DMS 273 (cell line): ENCODE measurements around the gene SYT3.
A peak's percentile ranks its signal among the peaks of the same experiment; 100 is the strongest.

Experiments used
- DNase-seq: peaks from one replicate; lab custom pipeline; 2025; ENCODE audit not compliant: unreplicated experiment; lab: John Stamatoyannopoulos, UW

SYT3 gene, protein sequence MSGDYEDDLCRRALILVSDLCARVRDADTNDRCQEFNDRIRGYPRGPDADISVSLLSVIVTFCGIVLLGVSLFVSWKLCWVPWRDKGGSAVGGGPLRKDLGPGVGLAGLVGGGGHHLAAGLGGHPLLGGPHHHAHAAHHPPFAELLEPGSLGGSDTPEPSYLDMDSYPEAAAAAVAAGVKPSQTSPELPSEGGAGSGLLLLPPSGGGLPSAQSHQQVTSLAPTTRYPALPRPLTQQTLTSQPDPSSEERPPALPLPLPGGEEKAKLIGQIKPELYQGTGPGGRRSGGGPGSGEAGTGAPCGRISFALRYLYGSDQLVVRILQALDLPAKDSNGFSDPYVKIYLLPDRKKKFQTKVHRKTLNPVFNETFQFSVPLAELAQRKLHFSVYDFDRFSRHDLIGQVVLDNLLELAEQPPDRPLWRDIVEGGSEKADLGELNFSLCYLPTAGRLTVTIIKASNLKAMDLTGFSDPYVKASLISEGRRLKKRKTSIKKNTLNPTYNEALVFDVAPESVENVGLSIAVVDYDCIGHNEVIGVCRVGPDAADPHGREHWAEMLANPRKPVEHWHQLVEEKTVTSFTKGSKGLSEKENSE

DNA sequence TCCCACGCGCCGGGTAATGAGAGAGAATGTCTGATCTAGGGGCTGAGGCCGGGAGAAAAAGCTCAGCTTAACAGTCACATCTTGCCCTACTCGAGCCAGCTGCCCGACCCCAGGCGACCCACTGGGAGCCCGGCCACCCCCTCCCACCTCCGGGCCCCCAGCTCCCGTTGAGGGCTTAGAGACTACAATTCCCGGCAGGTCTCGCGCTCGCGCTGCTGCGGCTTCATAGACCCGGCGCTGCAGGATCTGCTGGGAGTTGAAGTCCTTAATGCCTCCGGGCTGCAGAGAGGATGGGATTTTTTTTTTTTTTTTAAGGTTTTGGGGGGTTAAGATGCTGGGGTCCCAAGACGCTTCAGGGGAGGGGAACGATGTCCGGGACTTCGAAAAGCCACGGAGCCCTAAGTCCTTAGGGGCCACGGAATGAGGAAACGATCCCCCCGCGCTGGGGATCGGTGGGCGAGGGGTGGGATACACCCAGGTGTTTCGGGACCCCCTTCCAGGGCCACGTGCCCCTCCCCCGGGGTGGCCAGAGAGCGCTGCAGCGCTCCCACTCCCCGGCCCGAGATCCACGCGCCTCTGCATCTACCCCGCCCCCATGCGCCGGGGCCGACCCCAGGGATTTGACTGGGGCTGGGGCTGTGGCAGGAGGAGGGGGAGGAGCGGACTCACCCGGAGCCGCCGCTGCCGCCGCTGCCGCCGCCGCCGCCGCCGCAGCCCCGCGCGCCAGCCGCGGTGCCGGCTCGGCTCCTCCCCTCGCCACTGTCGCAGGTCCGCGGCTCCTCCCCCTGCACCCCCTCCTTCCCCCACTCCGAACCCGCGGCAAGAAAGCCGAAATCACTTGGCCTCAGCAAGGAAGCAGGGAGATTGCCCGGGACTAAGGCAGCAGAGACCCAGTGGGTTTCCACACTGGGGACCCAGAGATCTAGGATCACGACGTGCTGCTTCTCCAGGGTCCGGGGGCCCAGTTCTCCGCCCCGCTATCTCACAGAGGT lies at the start of gene SYT3:
Gene SYT3, minus strand, starts transcription at position 761 of the 992 bp plus-strand sequence. CDS start 2,470 bp downstream, outside the sequence.
- peak; percentile 71 for DNase-seq

DNA sequence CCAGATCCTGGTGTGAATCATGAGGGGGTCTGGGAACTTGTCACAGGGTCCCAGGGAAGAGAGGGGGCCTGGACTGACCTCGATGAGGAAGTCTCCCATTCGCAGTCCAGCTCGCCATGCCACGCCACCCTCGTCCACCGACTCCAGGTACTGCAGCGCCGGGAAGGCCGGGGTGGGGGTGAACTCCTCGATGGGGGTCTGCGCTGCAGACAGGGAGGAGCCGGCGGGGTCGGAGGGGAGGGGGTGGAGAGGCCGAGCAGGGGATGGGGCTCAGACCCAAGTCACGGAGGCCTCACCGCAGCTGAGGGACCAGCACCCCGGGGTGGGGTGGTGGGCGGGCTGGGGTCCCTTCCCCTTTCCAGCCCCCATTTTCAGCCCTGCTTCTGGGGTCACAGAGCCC lies 49.1 kb upstream of the SYT3 start:
- DNase-seq, result no peak

DNA sequence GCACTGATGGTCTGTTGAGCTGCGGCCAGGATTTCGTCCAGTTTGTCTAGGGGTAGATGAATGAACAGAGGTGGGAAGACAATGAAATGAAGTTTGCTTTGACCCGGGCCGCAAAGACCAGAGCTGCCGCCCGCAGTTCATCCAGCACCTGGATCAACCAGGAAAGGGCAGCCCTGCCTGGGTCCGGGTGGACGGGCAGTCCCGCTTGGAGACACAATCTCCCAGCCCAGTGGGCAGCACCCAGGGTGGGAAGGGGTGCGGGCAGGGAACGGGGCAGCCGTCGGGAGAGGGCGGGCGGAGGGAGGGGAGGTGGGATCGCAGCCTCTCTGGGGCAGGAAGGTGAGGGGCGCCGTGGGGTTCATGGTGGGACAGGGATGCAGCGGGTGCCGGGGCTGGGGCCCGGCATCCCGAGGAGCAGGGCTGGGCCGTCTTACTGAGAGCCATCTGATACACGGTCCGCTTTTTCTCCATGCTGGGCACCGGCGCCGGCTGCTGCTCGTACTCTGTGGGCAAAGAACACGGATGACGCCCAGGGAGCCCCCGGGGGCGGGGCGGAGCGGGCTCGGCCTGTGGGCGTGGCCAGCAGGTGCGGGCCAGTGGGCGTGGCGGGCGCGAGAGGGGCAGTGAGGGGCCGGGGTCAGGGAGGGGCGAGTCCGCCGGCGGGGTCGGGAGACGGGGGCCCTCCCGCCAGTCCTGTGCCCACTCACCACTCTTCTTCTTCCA lies 46.8 kb upstream of the SYT3 start:
- DNase-seq, result no peak

DNA sequence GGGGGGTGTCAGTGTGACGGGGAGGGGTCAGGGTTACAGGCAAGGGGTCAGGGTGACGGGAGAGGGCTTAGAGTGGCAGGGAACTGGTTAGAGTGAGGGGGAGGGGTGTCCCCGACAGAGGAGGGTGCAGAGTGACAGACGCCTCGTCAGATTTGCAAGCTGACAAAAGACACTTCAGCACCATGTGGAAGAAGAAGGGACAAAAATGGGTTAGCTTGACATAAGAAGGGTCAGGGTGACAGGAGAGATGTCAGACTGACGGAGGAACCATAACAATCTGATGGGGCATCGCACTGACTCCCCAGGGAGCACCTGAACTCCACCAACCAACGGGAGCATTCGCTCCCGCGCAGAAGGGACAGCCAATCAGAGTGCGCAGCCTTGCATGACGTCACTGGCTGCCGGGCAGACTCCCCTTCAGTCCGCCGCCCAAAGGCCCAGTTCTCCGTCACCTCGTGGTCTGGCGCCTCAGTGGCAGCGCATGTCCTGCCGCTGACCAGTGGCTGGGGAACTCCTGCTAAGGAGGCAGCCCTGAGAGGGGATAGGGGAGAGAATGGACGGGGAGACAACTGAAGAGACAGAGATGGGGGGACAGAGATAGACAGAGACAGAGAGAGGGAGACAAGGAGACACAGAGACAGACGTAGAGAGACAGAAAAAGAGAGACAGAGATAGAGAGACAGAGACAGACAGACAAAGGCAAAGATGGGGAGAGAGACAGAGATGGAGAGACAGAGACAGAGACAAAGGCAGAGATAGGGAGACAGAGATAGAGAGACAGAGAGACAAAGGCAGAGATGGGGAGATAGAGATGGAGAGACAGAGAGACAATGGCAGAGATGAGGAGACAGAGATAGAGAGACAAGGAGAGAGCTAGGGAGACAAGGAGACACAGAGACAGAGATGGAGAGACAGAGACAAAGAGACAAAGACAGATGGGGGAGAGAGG lies 39.8 kb upstream of the SYT3 start:
- peak; percentile 83 for DNase-seq

DNA sequence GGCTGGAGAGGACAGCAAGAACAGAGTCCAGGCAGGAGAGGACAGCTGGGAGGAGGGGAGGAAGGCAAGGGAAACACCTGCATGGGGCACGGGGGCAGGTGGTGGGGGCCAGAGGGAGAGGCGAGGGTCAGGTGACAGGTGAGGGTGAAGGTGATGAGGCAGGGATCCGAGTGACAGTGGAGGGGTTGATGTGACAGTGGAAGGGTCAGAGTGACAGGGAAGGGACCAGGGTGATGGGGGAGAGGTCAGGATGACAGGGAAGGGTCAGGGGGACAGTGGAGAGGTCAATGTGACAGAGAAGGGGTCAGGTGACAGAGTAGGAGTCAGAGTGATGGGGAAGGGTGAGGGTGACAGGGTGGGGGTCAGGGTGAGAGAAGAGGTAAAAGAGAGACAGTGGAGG lies 38.6 kb upstream of the SYT3 start:
- DNase-seq, result no peak

DNA sequence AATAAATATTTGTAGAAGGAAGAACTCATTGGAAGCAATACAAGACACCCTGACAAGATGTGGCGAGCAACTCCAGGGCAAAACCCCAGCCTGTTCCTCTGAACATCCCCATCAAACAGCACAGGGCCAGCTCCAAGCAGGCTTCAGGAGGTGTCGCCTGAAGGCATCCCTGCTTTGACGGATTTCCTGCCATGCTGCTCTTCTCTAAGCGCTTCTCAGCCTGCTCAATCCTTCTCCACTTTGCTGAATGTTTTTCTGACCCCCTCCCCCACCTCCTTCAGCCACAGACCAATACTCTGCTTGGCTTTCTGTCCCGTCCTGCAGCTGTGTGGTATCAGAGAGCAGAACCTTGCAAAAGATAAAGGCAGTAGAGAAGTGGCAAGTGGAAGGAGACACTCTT lies 38.0 kb upstream of the SYT3 start:
- no peak for DNase-seq

DNA sequence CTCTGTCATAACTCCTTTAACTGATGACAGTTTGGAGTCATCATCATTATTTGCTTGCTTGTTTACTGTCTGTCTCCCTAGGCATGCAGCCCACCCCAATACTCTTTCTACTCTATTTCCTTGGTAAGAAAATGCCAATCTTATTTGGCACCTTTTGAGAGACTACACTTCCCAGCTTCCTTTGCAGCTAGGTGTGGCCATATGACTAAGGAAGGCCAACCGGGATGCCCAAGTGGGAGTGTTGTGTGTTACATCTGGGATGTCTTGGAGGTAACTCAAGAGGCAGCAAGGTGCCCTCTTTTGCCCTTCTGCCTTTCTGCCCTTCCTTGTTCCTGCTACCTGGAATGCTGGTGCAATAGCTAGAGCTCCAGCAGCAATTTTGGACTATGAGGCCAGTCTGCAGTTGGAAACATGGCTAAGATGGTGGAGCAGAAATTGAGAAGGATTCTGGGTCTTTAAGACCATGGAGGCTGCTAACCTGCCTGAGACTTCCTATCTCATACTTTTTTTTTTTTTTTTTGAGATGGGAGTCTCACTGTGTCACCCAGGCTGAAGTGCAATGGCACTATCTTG lies 37.0 kb upstream of the SYT3 start:
- DNase-seq, result no peak

DNA sequence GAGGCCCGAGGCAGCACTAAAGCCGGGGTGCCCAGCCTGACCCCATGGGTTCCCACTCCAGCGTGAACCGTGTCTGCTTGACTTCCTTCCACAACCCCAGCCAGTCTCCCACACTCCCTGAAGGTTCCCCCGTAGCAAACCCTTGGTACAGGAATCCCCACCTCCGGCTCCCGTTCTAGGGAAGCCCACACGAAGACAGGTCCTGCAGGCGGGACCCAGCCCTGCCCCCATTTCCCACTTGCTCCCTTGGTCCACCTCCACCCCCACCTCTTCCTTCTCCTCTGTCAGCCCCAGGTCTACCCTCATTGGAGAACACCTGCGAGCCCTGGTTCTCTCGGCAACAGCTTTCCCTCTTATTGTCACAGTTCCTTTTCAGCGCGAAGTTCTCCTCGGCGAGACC lies 33.4 kb upstream of the SYT3 start:
- DNase-seq, result no peak

DNA sequence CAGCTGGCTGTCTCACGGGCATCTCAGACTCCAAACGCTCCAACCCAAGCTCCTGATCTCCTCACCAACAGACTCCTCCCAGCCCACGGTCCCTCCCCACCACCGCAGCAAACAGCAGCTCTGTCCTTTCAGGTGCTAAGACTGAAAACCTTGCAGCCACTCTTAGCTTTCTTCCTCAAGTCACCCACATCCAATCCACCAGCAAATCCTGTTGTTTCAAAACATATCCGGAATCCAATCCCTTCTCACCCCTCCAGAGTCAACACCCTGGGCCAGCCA lies 30.4 kb upstream of the SYT3 start:
- DNase-seq, result no peak

DNA sequence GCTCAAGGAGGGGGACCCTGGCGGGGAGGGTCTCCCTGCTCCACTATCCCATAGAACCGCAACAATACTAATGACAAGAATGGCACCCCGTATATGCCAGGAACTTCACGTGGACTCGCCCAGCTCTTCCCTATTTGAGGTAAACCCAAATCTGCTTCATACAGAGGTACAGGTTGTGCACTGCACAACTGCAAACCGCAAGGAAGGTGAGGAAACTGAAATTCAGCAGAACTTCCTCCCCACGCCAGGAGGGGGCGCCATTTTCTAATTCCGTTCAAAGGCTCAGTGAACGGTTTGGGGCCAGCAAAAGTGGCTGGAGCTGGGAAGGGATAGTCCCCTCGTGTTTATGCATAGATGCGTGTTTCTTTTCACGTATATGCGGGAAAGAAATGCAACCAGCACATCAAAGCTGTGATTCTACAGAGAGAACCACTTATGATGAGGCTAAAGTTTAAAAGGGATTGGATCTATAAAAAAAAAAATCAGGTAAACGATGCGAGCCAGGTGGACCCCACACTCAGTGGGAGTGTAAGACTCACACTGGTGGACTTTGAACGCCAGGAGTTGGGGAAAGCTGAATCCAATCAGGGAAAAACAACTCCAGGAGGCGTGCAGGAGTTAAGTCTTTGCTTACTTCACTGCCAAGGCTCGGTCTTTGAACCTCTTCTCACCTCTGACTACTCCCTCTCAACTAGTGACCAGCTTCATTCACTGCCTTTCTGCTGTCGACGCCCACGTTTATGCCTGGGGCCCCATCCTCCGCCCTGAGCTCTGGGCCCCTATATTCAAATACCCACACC lies 29.8 kb upstream of the SYT3 start:
- peak; percentile 39 for DNase-seq

DNA sequence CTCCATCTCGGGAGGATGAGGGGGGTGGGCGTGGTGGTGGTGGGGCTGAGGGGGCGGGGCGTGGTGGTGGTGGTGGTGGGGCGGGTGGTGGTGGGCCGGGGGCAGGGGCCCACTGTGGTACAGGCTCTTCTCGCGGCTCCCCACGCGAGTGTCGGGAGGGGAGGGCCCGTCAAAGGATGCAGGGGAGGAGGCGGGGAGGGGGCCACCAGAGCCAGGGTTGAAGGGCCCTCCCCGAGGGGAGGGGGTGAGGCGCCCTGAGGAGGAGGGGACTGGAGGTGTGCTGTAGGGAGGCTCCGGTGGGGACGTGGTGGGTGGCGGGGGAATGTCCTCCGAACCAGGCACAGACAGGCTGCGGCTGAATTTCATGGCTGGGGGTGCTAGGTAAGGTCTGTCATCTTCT lies 29.2 kb upstream of the SYT3 start:
- DNase-seq, result no peak

DNA sequence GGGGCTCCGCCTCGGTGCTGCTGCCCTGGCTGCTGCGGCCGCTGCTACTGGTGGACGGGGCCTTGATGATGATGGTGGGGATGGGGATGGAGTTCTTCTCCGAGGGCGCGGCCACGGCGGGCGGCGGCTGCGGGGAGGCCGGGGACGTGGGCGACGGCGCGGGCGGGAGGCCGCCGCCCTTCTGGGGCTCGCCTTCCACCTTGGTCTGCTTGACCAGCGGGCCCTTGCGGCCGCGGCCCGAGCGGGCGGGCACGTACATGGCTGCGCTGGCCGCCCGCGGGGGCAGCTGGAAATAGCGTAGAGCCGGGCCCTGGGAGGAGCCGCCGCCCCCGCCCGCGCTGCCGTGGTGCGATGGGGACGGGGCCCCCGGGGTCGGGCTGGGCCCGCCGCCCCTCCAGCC lies 28.7 kb upstream of the SYT3 start:
- DNase-seq, result no peak

DNA sequence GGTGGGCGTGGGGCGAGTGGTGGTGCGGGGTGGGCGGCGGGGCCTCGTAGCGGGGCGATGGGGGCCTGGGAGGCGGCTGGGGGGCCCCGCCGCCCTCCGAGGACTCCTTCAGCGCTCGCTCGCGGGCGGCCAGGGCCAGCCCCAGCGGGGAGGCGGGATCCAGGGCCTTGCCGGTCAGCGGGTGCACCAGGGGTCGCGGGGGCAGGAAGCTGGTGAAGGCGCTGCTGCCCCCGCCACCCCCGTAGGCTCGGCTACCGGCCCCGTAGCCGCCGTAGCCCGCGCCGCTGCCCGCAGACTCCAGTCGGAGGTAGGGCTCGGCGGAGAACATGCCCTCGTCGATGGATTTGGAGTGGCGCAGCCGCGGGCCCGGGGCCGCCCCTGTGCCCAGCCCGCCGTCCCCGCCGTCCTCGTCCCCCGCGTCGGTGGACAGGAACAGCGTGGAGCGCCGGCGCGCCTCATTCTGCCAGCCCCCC lies 28.1 kb upstream of the SYT3 start:
- DNase-seq, result no peak

DNA sequence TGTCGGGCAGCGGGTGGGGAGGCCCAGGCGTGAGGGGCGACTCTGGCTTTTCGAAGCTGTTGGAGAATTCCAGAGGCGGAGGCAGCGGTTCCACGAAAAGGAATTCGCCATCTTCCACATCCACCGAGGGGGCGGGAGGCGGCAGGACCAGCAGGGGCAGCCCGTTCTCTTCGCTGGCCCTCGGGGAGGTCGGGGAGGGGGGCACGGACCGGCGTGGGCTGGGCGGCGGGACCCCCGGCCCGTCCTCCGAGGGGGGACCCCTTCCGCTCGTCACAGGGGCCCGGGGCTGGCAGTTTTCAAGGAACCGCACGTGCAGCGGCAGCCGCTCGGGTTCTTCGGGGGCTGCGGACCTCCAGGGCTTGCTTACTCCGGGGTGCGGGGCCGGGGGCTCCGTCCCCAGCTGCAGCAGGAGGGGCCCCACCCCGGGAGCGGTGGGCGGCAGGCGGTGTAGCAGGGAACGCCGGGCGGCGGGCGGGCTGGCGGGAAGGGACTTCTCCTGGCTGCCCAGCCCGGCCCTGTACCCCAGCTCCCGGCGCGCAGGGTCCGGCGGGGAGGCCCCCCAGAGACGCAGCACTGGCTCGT lies 27.6 kb upstream of the SYT3 start:
- no peak for DNase-seq

DNA sequence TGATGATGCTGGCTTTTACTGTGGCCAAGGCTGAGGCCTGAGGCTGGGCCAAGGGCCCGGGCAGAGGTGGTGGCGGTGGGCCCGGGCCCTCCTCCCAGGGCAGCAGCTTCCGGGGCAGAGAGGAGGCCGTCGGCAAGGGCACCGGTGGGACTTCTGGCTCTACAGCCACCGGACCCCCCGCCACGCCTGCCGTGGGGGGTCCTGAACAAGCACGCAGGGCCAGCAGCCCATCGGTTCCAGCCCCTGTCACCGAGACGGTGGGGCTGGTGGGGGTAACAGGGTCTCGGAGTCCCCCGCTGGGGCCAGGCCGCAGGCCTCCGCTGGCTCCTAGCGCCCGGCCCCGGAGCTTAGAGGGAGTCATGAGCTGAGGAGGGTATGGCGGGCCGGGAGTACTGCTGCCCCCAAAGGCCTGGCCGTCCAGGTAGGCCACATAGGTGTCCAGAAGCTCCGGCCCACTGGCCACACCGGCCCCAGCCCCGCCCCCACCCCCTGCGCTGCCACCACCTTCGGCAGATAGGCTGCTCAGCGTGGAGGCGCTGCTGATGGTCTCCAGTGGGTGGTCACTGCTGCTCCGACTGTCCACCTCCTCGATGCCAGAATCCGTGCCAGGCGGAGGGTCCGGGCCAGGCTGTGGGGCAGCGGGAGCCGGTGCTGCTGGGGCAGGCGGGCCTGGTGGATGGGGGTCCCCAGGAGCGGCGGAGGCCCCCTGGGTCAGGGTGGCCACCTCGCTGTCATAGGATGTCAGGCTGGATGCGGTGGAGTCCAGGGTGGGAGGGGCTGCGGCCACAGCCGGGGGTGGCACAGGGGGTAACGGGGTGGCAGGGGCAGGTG lies 26.9 kb upstream of the SYT3 start:
- DNase-seq, result no peak

DNA sequence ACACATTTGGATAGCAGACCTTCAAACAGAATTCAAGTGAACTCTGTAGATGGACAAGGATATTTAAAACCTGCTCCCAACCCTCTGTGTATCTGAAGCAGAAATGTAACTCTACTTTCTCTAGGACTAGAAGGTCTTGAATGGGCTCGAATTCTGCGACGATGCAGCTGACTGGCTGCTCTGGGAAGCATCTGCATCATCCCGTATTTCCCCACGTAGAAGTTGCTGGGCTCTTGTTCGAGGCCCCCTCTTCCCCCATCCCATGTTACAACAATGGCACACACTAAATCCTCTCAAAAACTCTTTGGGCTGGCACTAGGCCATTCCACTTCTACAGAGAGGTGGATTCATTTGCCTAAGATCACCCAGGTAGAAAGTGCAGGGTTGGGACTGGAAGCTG lies 24.5 kb upstream of the SYT3 start:
- no peak for DNase-seq

DNA sequence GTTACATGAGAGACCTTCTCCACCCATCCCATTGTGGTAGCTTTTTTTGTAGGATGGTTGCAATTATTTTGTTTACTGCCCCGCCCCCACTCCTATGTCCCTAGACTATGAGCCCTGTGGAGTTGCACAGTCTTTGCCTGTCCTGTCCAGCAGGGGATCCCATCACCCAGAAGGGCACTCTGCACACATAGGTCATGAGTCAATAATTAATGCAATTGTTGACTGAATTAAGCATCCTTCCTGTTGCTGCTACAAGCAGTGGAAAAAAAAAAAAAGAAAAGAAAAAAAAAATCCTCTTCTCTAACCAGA lies 23.8 kb upstream of the SYT3 start:
- no peak for DNase-seq
